ENCODE measurements around the gene FUCA2.

Gene FUCA2

GRCh38 chr6:143536461-143536865 is 24.9 kb upstream of the FUCA2 start:
- TF ChIP-seq CTCF (IDR thresholded peaks at IDR 0.05; ENCODE audit: borderline replicate concordance, insufficient read depth, low read depth, low read length) = no peak
- peak overlapping the region; percentile 57 for H3K4me3 ChIP-seq (ENCODE audit: low read depth, low read length)

- H3K4me3 ChIP-seq (ENCODE audit: low read depth, low read length) = no peak overlapping the region
- no peak for TF ChIP-seq CTCF (IDR thresholded peaks at IDR 0.05; ENCODE audit: borderline replicate concordance, insufficient read depth, low read depth, low read length)
Measured at GRCh38 chr6:143535189-143535614, 23.7 kb upstream of the FUCA2 start.

- TF ChIP-seq CTCF (IDR thresholded peaks at IDR 0.05; ENCODE audit: borderline replicate concordance, insufficient read depth, low read depth, low read length) = no peak
- H3K4me3 ChIP-seq (ENCODE audit: low read depth, low read length) = no peak overlapping the region
Measured at GRCh38 chr6:143531720-143532499, 20.4 kb upstream of the FUCA2 start.

GRCh38 chr6:143529095-143529494 is 17.6 kb upstream of the FUCA2 start:
- no peak for TF ChIP-seq CTCF (IDR thresholded peaks at IDR 0.05; ENCODE audit: borderline replicate concordance, insufficient read depth, low read depth, low read length)
- H3K4me3 ChIP-seq (ENCODE audit: low read depth, low read length) = no peak overlapping the region

- TF ChIP-seq CTCF (IDR thresholded peaks at IDR 0.05; ENCODE audit: borderline replicate concordance, insufficient read depth, low read depth, low read length) = no peak
- H3K4me3 ChIP-seq (ENCODE audit: low read depth, low read length) = no peak overlapping the region
Measured at GRCh38 chr6:143528164-143528811, 16.8 kb upstream of the FUCA2 start.

- H3K4me3 ChIP-seq (ENCODE audit: low read depth, low read length) = no peak overlapping the region
- no peak for TF ChIP-seq CTCF (IDR thresholded peaks at IDR 0.05; ENCODE audit: borderline replicate concordance, insufficient read depth, low read depth, low read length)
Measured at GRCh38 chr6:143527677-143528076, 16.2 kb upstream of the FUCA2 start.

- H3K4me3 ChIP-seq (ENCODE audit: low read depth, low read length) = no peak overlapping the region
- no peak for TF ChIP-seq CTCF (IDR thresholded peaks at IDR 0.05; ENCODE audit: borderline replicate concordance, insufficient read depth, low read depth, low read length)
Measured at GRCh38 chr6:143525356-143525755, 13.8 kb upstream of the FUCA2 start.

Data from GM12875 (cell line).